ENCODE data around the gene RPS6KB1.

- no peak for TF ChIP-seq EZH2 (IDR thresholded peaks at IDR 0.05; ENCODE audit: borderline replicate concordance)
- no peak for TF ChIP-seq CTCF (IDR thresholded peaks at IDR 0.05; ENCODE audit: poor library complexity)
- TF ChIP-seq EZH2phosphoT487 (IDR thresholded peaks at IDR 0.05; ENCODE audit: low read depth, severe bottlenecking, unreplicated experiment), result no peak
These were observed 18.5 kb upstream of the RPS6KB1 start for GRCh38 chr17:59874376-59874775.
